ENCODE measurements around the gene ZNF791. TPM values are rescaled to one million over a fixed set of nuclear protein-coding genes. Genes with fewer than 3 reads are reported as not detected.
A peak's percentile ranks its signal among the peaks of the same experiment; 100 is the strongest.
"Not testable (repeated sequence)": the region's sequence is repeated elsewhere in the genome, so short reads cannot be mapped to it uniquely, and the experiment has no call there.

The ZNF791 gene
- total RNA-seq, 1 experiment from 2014 or later: 15.2 TPM

DNA sequence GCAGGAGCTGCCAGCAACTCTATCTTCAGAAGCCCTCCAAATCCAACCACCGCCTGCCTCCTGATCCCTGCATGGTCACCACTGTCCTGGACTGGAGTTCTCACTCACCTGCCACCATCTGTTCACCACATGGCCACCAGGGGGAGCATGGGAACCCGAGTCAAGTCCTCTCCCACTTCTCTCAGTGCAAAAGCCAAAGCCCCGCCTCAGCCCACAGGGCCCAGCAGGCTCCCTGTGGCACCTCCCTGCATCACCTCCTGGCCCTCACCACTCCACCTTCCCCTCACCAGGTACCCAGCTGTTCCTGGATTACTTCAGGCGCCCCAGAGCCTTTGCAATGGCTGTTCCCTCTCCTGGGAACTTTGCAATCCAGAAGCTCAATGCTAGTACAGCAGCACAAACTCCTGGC is 65.7 kb downstream of the ZNF791 start:
- Mint-ChIP-seq H3K4me1 (ENCODE audit: low read depth, unreplicated experiment) (no peaks in the 10 kb centered on the region), H3K27ac (ENCODE audit: unreplicated experiment) (peak overlapping the region; percentile 82), H3K4me3 (ENCODE audit: unreplicated experiment) (no peak overlapping the region), H3K36me3 (ENCODE audit: insufficient read depth, unreplicated experiment) (peaks cover 91% of the 10 kb centered on the region), H3K9me3 (ENCODE audit: unreplicated experiment) (no peaks in the 10 kb centered on the region), H3K27me3 (ENCODE audit: insufficient read depth, unreplicated experiment) (no peaks in the 10 kb centered on the region)
- peaks cover 16% of the 10 kb centered on the region for H3K36me3 ChIP-seq (ENCODE audit: control insufficient read depth, insufficient read depth, low read length)
- peak; percentile 87 to 91 for DNase-seq
- intact Hi-C loops (cut with micrococcal nuclease; ENCODE audit: unreplicated experiment): no loop called here
- BruUV-seq (replicated peaks): no TSS peak
- no peaks in the 10 kb centered on the region for H3K4me1 ChIP-seq
- no peak overlapping the region for H3K4me3 ChIP-seq (ENCODE audit: low read depth, low read length)
- H3K27me3 ChIP-seq (replicated peaks; ENCODE audit: control insufficient read depth, insufficient read depth, low read length): no peaks in the 10 kb centered on the region
- no peaks in the 10 kb centered on the region for H3K9me3 ChIP-seq
- POLR2A ChIA-PET: no interaction called here
- CTCF ChIA-PET: interaction anchor here (0.6 to 1.6 kb wide), 3 partner anchors 102 to 196 kb away, joined by 3 to 7 read pairs (median 5); no protein-coding TSS in a partner anchor
- TF ChIP-seq, protein P1, sequence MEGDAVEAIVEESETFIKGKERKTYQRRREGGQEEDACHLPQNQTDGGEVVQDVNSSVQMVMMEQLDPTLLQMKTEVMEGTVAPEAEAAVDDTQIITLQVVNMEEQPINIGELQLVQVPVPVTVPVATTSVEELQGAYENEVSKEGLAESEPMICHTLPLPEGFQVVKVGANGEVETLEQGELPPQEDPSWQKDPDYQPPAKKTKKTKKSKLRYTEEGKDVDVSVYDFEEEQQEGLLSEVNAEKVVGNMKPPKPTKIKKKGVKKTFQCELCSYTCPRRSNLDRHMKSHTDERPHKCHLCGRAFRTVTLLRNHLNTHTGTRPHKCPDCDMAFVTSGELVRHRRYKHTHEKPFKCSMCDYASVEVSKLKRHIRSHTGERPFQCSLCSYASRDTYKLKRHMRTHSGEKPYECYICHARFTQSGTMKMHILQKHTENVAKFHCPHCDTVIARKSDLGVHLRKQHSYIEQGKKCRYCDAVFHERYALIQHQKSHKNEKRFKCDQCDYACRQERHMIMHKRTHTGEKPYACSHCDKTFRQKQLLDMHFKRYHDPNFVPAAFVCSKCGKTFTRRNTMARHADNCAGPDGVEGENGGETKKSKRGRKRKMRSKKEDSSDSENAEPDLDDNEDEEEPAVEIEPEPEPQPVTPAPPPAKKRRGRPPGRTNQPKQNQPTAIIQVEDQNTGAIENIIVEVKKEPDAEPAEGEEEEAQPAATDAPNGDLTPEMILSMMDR (IDR thresholded peaks at IDR 0.05; ENCODE audit: insufficient read depth in 1 of 2, low read depth in 1 of 2, low read length in 1 of 2, severe bottlenecking in 1 of 2, unreplicated experiment in 1 of 2): peak; percentile 84 to 90

DNA sequence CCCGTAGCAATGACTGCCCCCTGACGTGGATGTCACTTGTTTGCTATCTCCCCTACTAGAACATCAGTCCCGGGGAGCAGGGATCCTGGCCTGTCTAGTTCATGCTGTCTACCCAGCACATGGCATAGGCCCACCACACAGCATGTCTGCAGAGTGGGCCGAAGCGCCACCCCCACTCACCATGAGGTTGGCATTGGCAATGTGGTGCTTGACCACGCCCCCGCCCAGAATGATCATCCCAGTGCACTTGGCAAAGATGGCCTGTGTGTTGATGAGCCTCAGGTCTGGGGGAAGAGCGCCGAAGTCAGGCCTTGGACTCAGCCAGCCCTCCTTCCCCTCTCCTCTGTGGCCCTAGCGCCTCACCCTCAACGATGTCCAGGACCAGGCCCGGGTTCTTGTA is 66.2 kb downstream of the ZNF791 start:
- intact Hi-C loops (cut with micrococcal nuclease; ENCODE audit: unreplicated experiment): no loop called here
- no peak overlapping the region for H3K4me3 Mint-ChIP-seq (ENCODE audit: unreplicated experiment)
- H3K36me3 Mint-ChIP-seq (ENCODE audit: insufficient read depth, unreplicated experiment): peaks cover 92% of the 10 kb centered on the region

DNA sequence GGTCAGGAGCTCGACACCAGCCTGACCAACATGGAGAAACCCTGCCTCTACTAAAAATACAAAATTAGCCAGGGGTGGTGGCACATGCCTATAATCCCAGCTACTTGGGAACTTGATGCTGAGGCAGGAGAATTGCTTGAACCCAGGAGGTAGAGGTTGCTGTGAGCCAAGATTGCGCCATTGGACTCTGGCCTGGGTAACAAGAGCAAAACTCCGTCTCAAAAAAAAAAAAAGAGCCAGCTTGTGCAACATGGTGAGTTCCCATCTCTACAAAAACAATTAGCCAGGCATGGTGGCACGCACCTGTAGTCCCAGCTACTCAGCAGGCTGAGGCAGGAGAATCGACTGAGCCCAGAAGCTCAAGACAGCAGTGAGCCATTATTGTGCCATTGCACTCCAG is 67.3 kb downstream of the ZNF791 start:
- DNase-seq; POLR2A ChIA-PET; intact Hi-C loops (cut with micrococcal nuclease; ENCODE audit: unreplicated experiment): not testable (repeated sequence)

More for the DNA sequence above, 66.2 kb downstream of the ZNF791 start:
- no peaks in the 10 kb centered on the region for H3K4me1 Mint-ChIP-seq (ENCODE audit: low read depth, unreplicated experiment)
- H3K27ac Mint-ChIP-seq (ENCODE audit: unreplicated experiment): no peak overlapping the region
- TF ChIP-seq, protein P1 (IDR thresholded peaks at IDR 0.05; ENCODE audit: insufficient read depth in 1 of 2, low read depth in 1 of 2, low read length in 1 of 2, severe bottlenecking in 1 of 2, unreplicated experiment in 1 of 2): no peak
- CTCF ChIA-PET: interaction anchor here (0.6 to 1.6 kb wide), 3 partner anchors 102 to 196 kb away, joined by 3 to 7 read pairs (median 5); no protein-coding TSS in a partner anchor
- POLR2A ChIA-PET: no interaction called here
- H3K27me3 Mint-ChIP-seq (ENCODE audit: insufficient read depth, unreplicated experiment): no peaks in the 10 kb centered on the region
- no peaks in the 10 kb centered on the region for H3K9me3 Mint-ChIP-seq (ENCODE audit: unreplicated experiment)
- peaks cover 16% of the 10 kb centered on the region for H3K36me3 ChIP-seq (ENCODE audit: control insufficient read depth, insufficient read depth, low read length)
- BruUV-seq (replicated peaks): no TSS peak
- no peaks in the 10 kb centered on the region for H3K4me1 ChIP-seq
- DNase-seq: no peak
- H3K27me3 ChIP-seq (replicated peaks; ENCODE audit: control insufficient read depth, insufficient read depth, low read length): no peaks in the 10 kb centered on the region
- H3K4me3 ChIP-seq (ENCODE audit: low read depth, low read length): no peak overlapping the region
- no peaks in the 10 kb centered on the region for H3K9me3 ChIP-seq

DNA sequence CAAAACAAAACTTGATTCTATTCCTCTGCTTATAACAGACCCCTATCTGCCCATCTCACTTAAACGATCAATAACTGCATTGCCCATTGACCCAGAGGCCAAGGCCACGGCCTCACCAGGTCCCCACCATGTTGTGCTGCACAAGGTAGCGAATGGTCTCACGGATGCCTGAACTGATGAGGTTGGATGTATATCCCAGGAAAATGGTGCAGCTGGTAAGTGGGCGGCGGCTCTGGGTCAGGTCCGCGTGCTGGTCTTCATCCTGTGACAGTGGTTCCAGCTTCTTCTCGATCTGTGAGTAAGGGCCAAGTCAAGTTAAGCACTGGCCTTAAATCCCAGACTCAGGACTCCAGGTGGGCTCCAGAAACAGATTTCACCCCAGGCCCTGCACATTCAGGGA is 69.3 kb downstream of the ZNF791 start:
- no peak overlapping the region for H3K4me3 Mint-ChIP-seq (ENCODE audit: unreplicated experiment)
- ChIA-PET POLR2A (no interaction called here), CTCF (no interaction called here)
- peaks cover 63% of the 10 kb centered on the region for H3K36me3 Mint-ChIP-seq (ENCODE audit: insufficient read depth, unreplicated experiment)
- no peak overlapping the region for H3K27ac Mint-ChIP-seq (ENCODE audit: unreplicated experiment)
- no peak for DNase-seq
- H3K4me1 Mint-ChIP-seq (ENCODE audit: low read depth, unreplicated experiment): no peaks in the 10 kb centered on the region
- H3K27me3 Mint-ChIP-seq (ENCODE audit: insufficient read depth, unreplicated experiment): no peaks in the 10 kb centered on the region
- intact Hi-C loops (cut with micrococcal nuclease; ENCODE audit: unreplicated experiment): no loop called here
- BruUV-seq (replicated peaks): no TSS peak
- no peaks in the 10 kb centered on the region for H3K9me3 ChIP-seq
- H3K27me3 ChIP-seq (replicated peaks; ENCODE audit: control insufficient read depth, insufficient read depth, low read length): no peaks in the 10 kb centered on the region
- H3K36me3 ChIP-seq (ENCODE audit: control insufficient read depth, insufficient read depth, low read length): peaks cover 11% of the 10 kb centered on the region
- TF ChIP-seq, protein P1 (IDR thresholded peaks at IDR 0.05; ENCODE audit: insufficient read depth in 1 of 2, low read depth in 1 of 2, low read length in 1 of 2, severe bottlenecking in 1 of 2, unreplicated experiment in 1 of 2): no peak
- peak overlapping the region; percentile 8; the same call in 1 of the 2 replicates for H3K4me3 ChIP-seq (ENCODE audit: low read depth, low read length)
- no peaks in the 10 kb centered on the region for H3K4me1 ChIP-seq
- no peaks in the 10 kb centered on the region for H3K9me3 Mint-ChIP-seq (ENCODE audit: unreplicated experiment)

More for the DNA sequence above, 67.3 kb downstream of the ZNF791 start:
- CTCF ChIA-PET; H3K27me3 Mint-ChIP-seq (ENCODE audit: insufficient read depth, unreplicated experiment); BruUV-seq (replicated peaks); H3K4me3 ChIP-seq (ENCODE audit: low read depth, low read length); H3K27me3 ChIP-seq (replicated peaks; ENCODE audit: control insufficient read depth, insufficient read depth, low read length); H3K4me1 Mint-ChIP-seq (ENCODE audit: low read depth, unreplicated experiment); H3K4me1 ChIP-seq; H3K4me3 Mint-ChIP-seq (ENCODE audit: unreplicated experiment); H3K9me3 ChIP-seq; H3K27ac Mint-ChIP-seq (ENCODE audit: unreplicated experiment); H3K9me3 Mint-ChIP-seq (ENCODE audit: unreplicated experiment): not testable (repeated sequence)
- peaks cover 82% of the 10 kb centered on the region for H3K36me3 Mint-ChIP-seq (ENCODE audit: insufficient read depth, unreplicated experiment)
- peaks cover 14% of the 10 kb centered on the region for H3K36me3 ChIP-seq (ENCODE audit: control insufficient read depth, insufficient read depth, low read length)
